BLaER1 treated with 17β-estradiol and CSF1 and Interleukin-3, amounts not matched to agents 10 nM and 100 nM (cell line): ENCODE results near the gene NTM.

Experiments used
- H3K27ac ChIP-seq, 11 experiments: shearing (Covaris generic); formaldehyde crosslinking; 2 replicates each; pipeline ENCODE4 v1.8.1; 2022
- H3K27me3 ChIP-seq, 11 experiments: shearing (Covaris generic); formaldehyde crosslinking; 2 replicates each; pipeline ENCODE4 v1.8.1; 2022
- H3K36me3 ChIP-seq, 11 experiments: shearing (Covaris generic); formaldehyde crosslinking; 2 replicates each; pipeline ENCODE4 v1.8.1; 2022
- H3K4me1 ChIP-seq, 10 experiments: shearing (Covaris generic); formaldehyde crosslinking; 2 replicates each; pipeline ENCODE4 v1.8.1; 2022
- H3K4me2 ChIP-seq, 11 experiments: shearing (Covaris generic); formaldehyde crosslinking; 2 replicates each; pipeline ENCODE4 v1.8.1; 2022
- H3K4me3 ChIP-seq, 10 experiments: shearing (Covaris generic); formaldehyde crosslinking; 2 replicates each; pipeline ENCODE4 v1.8.1; 2022
- H3K9ac ChIP-seq, 11 experiments: shearing (Covaris generic); formaldehyde crosslinking; 2 replicates each; pipeline ENCODE4 v1.8.1; 2022
- H3K9me3 ChIP-seq, 11 experiments: shearing (Covaris generic); formaldehyde crosslinking; replicated peaks in 1 of 11; 2 replicates each; pipeline ENCODE4 v1.8.1; 2022
- H4K20me1 ChIP-seq, 11 experiments: shearing (Covaris generic); formaldehyde crosslinking; 2 replicates each; pipeline ENCODE4 v1.8.1; 2022
- Cebpa-rat ChIP-seq, 11 experiments: shearing (Covaris generic); IDR thresholded peaks; 2 replicates each; pipeline ENCODE4 v1.8.1; 2022

The NTM gene

DNA sequence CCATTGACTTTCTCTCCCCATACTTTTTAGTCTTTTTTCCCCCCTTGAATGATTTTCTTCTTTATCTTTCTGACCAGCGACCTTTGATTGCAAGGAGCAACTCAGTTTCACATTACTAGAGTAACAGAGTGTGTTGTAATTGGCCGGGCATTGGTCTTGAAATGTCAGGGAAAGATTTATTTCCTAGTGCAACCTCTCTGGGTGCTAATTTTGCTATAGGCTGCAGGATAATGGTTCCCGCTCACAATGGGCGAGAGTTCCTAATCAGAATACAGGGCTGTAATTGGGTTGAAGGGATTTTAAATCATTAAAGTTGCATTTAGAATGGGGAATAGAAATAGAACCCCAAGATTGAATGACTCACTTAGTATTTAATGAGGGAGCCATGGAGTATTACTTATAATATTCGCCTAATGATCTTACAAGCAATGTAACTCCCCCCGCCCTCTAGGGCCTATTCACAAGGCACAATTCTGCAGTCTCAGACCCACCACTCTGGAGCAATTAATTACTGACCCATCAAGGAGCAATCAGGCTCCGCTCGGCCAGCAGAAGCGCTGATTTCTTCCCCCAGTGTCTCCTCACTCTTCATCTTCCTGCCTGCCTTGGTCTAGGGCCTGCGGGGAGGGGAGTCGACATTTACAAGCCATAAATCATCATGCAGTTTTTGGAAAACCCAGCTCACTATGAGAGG is 725.9 kb downstream of the NTM start:
- no peak overlapping the region for H3K4me3 ChIP-seq
- peaks cover 9 to 24% (median 11%) of the 10 kb centered on the region in 10 experiments; a peak in 19 of 20 replicates for H3K4me1 ChIP-seq
- TF ChIP-seq Cebpa-rat (IDR thresholded peaks at IDR 0.05): no peak
- H4K20me1 ChIP-seq: no peaks in the 10 kb centered on the region
- H3K9me3 ChIP-seq: no peaks in the 10 kb centered on the region
- H3K4me2 ChIP-seq: no peak overlapping the region
- H3K36me3 ChIP-seq: no peaks in the 10 kb centered on the region
- no peak overlapping the region for H3K9ac ChIP-seq
- H3K27ac ChIP-seq: no peak overlapping the region
- no peaks in the 10 kb centered on the region for H3K27me3 ChIP-seq

DNA sequence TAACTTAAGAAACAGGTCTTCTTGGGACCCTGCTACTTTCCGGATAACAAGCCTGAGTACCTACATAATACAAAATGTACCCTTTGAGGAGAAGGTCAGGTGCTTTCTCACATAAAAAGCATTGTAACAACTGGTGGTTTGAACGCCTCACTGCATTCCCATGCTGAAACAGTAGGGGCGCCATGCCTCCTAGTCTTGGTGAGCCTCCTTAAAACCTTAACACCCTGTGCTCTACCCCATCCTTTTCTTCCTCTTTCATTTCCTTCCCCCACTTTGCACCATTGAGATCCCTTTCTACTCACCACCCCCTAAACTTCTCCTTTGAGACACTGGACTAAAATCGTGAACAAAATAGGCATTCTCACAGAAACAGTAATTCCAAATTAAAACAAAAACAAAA is 729.3 kb downstream of the NTM start:
- no peak overlapping the region for H3K9ac ChIP-seq
- no peaks in the 10 kb centered on the region for H3K9me3 ChIP-seq
- H3K4me1 ChIP-seq: peaks cover under 1 to 14% (median 4%) of the 10 kb centered on the region in 10 experiments; a peak in 12 of 20 replicates
- no peaks in the 10 kb centered on the region for H3K27me3 ChIP-seq
- H3K36me3 ChIP-seq: no peaks in the 10 kb centered on the region
- peak overlapping the region in 1 of 11 experiments; percentile 20; a peak in 1 of 22 replicates for H3K4me2 ChIP-seq
- H3K4me3 ChIP-seq: no peak overlapping the region
- no peak for TF ChIP-seq Cebpa-rat (IDR thresholded peaks at IDR 0.05)
- H3K27ac ChIP-seq: no peak overlapping the region
- H4K20me1 ChIP-seq: no peaks in the 10 kb centered on the region

DNA sequence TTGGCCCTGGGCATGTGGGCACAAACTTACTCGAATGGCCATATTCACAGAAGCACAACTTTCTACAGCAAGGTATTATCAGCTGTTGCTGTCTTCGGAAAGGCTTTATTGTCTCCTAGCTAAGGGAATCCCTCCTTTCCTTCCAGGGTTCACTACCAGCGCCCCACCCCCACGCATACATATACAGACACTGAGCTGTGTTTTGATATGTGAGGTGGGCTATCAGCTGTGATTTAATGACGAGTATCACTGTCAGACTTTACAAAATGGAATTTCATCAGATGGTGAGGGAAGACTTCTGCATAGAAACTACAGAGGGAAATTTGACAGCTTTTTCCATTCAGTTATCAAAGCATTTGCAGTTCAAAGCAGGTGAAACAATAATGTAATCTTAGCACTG is 730.2 kb downstream of the NTM start:
- Histone ChIP-seq H3K27me3 (no peaks in the 10 kb centered on the region), H3K9ac (no peak overlapping the region), H3K4me2 (no peak overlapping the region), H3K27ac (no peak overlapping the region), H3K36me3 (no peaks in the 10 kb centered on the region), H4K20me1 (no peaks in the 10 kb centered on the region), H3K4me3 (no peak overlapping the region), H3K4me1 (peaks cover 0 to 10% (median 0%) of the 10 kb centered on the region in 10 experiments; a peak in 5 of 20 replicates), H3K9me3 (no peaks in the 10 kb centered on the region)
- TF ChIP-seq Cebpa-rat (IDR thresholded peaks at IDR 0.05): no peak

DNA sequence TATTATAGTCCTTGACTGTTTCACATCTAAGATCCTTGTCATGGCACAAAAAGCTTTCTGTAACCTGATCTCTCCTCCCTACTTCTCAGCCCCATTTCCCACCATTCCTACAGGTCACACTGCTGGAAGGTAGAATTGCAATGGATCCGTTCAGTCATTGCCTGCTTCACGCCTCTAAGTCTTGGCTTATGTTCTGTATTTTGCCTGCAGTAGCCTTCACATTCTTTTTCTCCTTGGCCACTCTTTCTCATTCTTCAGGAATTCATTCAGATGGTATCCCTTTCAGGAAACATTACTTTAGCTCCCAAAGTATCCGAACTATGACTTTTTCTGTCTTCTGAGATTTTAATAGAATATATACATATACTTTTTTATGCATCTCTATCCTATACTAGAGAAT is 731.5 kb downstream of the NTM start:
- no peak for TF ChIP-seq Cebpa-rat (IDR thresholded peaks at IDR 0.05)
- H3K36me3 ChIP-seq: no peaks in the 10 kb centered on the region
- peaks cover 0 to 10% (median 0%) of the 10 kb centered on the region in 10 experiments; a peak in 5 of 20 replicates for H3K4me1 ChIP-seq
- H3K27me3 ChIP-seq: no peaks in the 10 kb centered on the region
- H3K9me3 ChIP-seq: no peaks in the 10 kb centered on the region
- no peak overlapping the region for H3K27ac ChIP-seq
- no peak overlapping the region for H3K9ac ChIP-seq
- no peaks in the 10 kb centered on the region for H4K20me1 ChIP-seq
- no peak overlapping the region for H3K4me3 ChIP-seq
- no peak overlapping the region for H3K4me2 ChIP-seq

DNA sequence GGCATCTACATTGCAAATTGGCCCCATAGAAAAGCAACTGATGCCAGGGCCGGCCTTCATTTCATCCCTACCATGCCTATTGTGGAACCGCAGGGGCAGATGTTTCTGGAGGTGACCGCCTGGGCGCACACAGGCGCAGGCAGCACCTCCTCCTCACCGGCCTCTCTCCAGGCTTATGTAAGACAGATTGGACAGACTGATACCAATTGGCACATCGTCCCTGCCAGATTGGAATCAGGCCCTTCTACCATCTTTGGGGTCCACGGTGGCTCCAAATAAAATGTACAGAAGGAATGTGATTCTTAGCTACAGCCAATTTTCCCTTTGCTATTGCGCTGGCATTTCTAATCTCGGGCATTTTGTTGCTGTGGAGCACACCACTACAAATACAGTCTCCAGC is 732.6 kb downstream of the NTM start:
- Histone ChIP-seq H3K4me3 (no peak overlapping the region), H3K9me3 (no peaks in the 10 kb centered on the region), H3K4me2 (no peak overlapping the region), H3K27me3 (no peaks in the 10 kb centered on the region), H4K20me1 (no peaks in the 10 kb centered on the region), H3K9ac (no peak overlapping the region), H3K27ac (no peak overlapping the region), H3K36me3 (no peaks in the 10 kb centered on the region), H3K4me1 (peaks cover 0 to 10% (median 0%) of the 10 kb centered on the region in 10 experiments; a peak in 5 of 20 replicates)
- TF ChIP-seq Cebpa-rat (IDR thresholded peaks at IDR 0.05): no peak

DNA sequence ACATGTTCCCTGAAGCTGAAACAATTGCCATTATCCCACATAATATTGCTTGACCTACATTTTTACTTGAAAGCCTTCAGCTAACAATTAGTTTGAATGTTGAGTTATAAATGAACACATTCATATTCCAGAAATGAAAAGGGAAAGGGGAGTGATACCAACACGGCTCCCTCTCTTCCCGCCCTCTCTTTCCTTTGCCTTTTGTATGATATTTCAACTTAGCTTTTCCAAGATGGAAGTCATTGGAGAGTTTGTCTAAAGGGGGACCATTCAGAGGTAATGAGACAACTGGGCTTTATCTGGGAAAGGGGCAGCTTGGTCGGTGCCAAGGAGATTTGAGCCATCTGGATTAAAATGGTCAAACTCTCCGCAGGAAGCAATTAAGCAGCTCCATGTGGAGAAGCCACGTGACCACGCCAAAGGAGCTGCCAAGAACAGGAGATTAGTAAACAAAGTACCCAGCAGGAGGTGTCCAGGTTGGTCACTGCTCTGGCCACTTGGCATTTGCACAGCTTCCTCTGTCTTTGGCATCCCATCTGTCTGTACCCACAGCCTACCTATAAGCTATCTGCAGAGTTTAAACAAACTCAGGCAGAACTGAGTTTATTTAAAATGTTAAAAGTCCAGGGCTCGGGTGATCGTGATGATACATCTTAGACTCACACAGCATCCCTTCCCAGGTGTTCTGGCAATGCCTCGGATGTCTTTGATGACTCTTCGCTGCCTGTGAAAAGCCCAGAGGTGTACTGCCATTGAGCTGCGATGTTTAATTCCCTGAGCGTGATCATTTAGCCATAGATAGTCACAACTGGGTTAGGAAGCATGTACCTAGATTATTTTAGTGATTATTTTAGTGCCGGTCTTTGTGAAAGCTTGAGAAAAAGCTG is 735.9 kb downstream of the NTM start:
- H3K27me3 ChIP-seq: no peaks in the 10 kb centered on the region
- no peak overlapping the region for H3K4me2 ChIP-seq
- H3K4me1 ChIP-seq: no peaks in the 10 kb centered on the region
- no peak overlapping the region for H3K27ac ChIP-seq
- no peaks in the 10 kb centered on the region for H3K36me3 ChIP-seq
- no peaks in the 10 kb centered on the region for H3K9me3 ChIP-seq
- no peaks in the 10 kb centered on the region for H4K20me1 ChIP-seq
- H3K9ac ChIP-seq: no peak overlapping the region
- no peak for TF ChIP-seq Cebpa-rat (IDR thresholded peaks at IDR 0.05)
- H3K4me3 ChIP-seq: no peak overlapping the region

DNA sequence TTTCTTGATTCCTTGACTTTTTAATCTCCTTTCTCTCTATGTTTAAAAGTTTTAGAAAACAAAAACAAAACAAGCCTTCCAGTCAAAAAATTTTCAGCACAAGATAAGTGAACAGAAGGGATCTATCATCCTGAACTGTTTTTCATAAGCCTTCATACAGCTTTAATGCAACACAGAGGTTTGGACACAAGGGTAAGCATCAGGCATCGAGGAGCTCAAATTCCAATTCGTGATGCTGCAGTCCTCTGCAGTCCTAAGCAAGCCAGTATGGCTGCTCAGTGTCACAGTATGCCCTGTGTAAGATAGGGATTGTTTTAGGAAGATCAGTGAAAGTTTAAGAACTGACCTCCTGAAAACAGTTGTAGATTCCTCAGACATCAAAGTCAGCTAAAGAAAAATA is 740.9 kb downstream of the NTM start:
- no peaks in the 10 kb centered on the region for H3K27me3 ChIP-seq
- TF ChIP-seq Cebpa-rat (IDR thresholded peaks at IDR 0.05): no peak
- no peak overlapping the region for H3K4me3 ChIP-seq
- no peaks in the 10 kb centered on the region for H3K4me1 ChIP-seq
- H3K27ac ChIP-seq: no peak overlapping the region
- no peaks in the 10 kb centered on the region for H4K20me1 ChIP-seq
- H3K36me3 ChIP-seq: no peaks in the 10 kb centered on the region
- H3K9ac ChIP-seq: no peak overlapping the region
- no peak overlapping the region for H3K4me2 ChIP-seq
- no peaks in the 10 kb centered on the region for H3K9me3 ChIP-seq

DNA sequence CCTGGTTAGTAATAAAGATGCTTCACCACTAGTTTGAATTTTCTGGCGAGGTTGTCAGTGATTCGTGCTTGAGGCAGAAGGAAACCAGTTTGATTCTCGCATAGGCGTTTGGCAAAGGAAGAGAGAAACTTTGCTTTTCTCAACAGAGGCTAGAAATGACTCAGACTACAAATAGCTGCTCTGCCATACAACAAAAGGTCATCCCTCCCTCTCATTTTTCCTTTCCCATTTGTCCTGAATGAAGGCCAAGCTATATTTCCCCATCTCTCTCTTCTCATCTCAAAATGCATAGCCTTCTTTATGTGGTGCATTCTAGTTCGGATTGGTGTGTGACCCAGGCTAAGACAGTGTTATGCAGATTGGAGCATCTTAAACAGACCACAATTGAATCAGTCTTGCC is 741.4 kb downstream of the NTM start:
- Histone ChIP-seq H4K20me1 (no peaks in the 10 kb centered on the region), H3K27me3 (no peaks in the 10 kb centered on the region), H3K4me2 (no peak overlapping the region), H3K36me3 (no peaks in the 10 kb centered on the region), H3K9me3 (no peaks in the 10 kb centered on the region), H3K4me1 (no peaks in the 10 kb centered on the region), H3K27ac (no peak overlapping the region), H3K9ac (no peak overlapping the region), H3K4me3 (no peak overlapping the region)
- no peak for TF ChIP-seq Cebpa-rat (IDR thresholded peaks at IDR 0.05)

DNA sequence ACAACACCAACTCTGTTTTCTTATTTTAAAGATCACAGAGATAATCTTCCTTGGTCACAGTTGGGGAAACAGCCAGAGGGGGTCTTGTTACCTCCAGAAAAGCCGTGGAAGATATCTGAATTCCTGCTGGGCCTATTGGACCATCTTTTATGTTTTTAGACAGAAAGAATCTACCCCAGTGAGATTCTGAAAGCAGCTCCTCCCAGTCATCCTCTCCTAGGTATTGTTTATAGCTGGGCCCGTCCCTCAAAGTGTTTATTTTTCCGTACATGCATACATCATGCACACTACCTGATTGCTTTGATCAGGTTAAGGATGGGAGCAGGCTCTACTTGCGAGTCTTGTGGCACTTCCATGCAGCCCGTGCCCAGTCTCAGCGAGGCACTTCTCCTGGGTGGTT is 742.4 kb downstream of the NTM start:
- H3K4me3 ChIP-seq: no peak overlapping the region
- H3K4me1 ChIP-seq: no peaks in the 10 kb centered on the region
- no peaks in the 10 kb centered on the region for H4K20me1 ChIP-seq
- no peaks in the 10 kb centered on the region for H3K9me3 ChIP-seq
- H3K27me3 ChIP-seq: no peaks in the 10 kb centered on the region
- no peak overlapping the region for H3K27ac ChIP-seq
- TF ChIP-seq Cebpa-rat (IDR thresholded peaks at IDR 0.05): no peak
- no peaks in the 10 kb centered on the region for H3K36me3 ChIP-seq
- H3K4me2 ChIP-seq: no peak overlapping the region
- no peak overlapping the region for H3K9ac ChIP-seq
